Measurements from ENCODE around the gene SAV1.

DNA sequence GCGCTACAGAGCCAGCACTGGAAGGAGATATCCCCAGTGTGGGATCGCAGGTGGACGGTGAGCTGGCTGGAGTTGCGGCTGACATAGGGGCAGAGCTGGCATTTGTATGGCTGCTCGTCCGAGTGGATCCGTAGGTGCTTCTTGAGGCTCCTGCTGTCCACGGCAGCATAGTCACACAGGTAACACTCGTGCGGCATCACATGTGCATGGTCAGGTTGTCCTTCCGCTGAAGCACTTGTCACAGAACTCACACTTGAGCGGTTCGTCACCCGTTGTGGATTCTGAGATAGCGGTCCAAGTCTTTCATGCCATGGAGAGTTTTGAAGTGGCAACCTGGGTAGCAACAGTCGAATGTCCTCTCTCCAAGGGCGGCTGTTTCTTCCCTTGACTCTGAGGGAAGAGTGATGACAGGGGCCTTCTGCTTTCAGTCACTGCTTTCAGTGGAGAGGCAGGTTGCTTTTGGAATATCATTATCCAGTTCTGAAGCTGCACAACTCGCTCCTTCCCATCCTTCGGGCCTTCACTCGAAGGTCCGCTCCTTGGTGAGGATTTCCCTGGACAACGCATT lies 37.0 kb upstream of the SAV1 start:
- TF ChIP-seq, protein P1, sequence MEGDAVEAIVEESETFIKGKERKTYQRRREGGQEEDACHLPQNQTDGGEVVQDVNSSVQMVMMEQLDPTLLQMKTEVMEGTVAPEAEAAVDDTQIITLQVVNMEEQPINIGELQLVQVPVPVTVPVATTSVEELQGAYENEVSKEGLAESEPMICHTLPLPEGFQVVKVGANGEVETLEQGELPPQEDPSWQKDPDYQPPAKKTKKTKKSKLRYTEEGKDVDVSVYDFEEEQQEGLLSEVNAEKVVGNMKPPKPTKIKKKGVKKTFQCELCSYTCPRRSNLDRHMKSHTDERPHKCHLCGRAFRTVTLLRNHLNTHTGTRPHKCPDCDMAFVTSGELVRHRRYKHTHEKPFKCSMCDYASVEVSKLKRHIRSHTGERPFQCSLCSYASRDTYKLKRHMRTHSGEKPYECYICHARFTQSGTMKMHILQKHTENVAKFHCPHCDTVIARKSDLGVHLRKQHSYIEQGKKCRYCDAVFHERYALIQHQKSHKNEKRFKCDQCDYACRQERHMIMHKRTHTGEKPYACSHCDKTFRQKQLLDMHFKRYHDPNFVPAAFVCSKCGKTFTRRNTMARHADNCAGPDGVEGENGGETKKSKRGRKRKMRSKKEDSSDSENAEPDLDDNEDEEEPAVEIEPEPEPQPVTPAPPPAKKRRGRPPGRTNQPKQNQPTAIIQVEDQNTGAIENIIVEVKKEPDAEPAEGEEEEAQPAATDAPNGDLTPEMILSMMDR (conservative IDR thresholded peaks at IDR 0.05; ENCODE audit: low read length) = no peak
- no peak for TF ChIP-seq EZH2phosphoT487 (IDR thresholded peaks at IDR 0.05; ENCODE audit: borderline replicate concordance)

Data from Loucy (cell line).